Transverse colon (tissue), 4 donors: ENCODE results near the gene ZYG11A. TPM values are rescaled to one million over a fixed set of nuclear protein-coding genes. Genes with fewer than 3 reads are reported as not detected.
A peak's percentile ranks its signal among the peaks of the same experiment; 100 is the strongest.
"Not testable (repeated sequence)": the region's sequence is repeated elsewhere in the genome, so short reads cannot be mapped to it uniquely, and the experiment has no call there.

Experiments
- DNase-seq: peaks from one replicate; pipeline ENCODE4 v3.0.0-alpha.2; 2019
- H3K27ac ChIP-seq, 4 donors: fragments of 200-600 bp; sonication (generic); 2 replicates each; pipeline ENCODE4 v1.5.1; 2016 to 2018; ENCODE audit warnings: inconsistent platforms in 4 of 4
- H3K27me3 ChIP-seq: fragments of 200-600 bp; sonication (generic); 2 replicates; pipeline ENCODE4 v1.5.1; 2017; ENCODE audit warnings: inconsistent platforms
- H3K36me3 ChIP-seq, 4 donors: fragments of 200-600 bp; sonication (generic); 2 replicates each; pipeline ENCODE4 v1.5.1; 2017 to 2019; ENCODE audit warnings: inconsistent platforms in 4 of 4
- H3K4me1 ChIP-seq, 4 donors: fragments of 200-600 bp; sonication (generic); 2 replicates each; pipeline ENCODE4 v1.5.1; 2017 to 2020; ENCODE audit warnings: inconsistent platforms in 4 of 4
- H3K4me3 ChIP-seq, 4 donors: fragments of 200-600 bp; sonication (generic); 1 replicate in 1 of 4; 2 replicates in 3 of 4; pipeline versions ENCODE4 v1.5.1 to v1.6.1; 2017 to 2019; ENCODE audit warnings: inconsistent platforms in 4 of 4
- H3K9me3 ChIP-seq, 2 donors: fragments of 200-600 bp; sonication (generic); 2 replicates each; pipeline ENCODE4 v1.5.1; 2017 to 2019; ENCODE audit warnings: inconsistent platforms in 2 of 2
- CTCF ChIP-seq, 5 experiments: fragments of 200-600 bp in 3 of 5; fragments of 450-650 bp in 2 of 5; sonication (generic) in 3 of 5; IDR thresholded peaks; 1 replicate in 2 of 5; 2 replicates in 3 of 5; pipeline ENCODE4 v1.5.1; 2016 to 2017; ENCODE audit warnings: antibody characterized with exemption in 5 of 5, inconsistent platforms in 3 of 5, mild to moderate bottlenecking in 2 of 5, moderate library complexity in 1 of 5
- EP300 ChIP-seq: sonication (generic); formaldehyde crosslinking; IDR thresholded peaks from one replicate; pipeline ENCODE4 v1.6.1; 2017; ENCODE audit warnings: antibody characterized with exemption, low read depth
- POLR2A ChIP-seq: fragments of 450-650 bp; IDR thresholded peaks from one replicate; pipeline ENCODE4 v1.6.1; 2016; ENCODE audit warnings: antibody characterized with exemption, mild to moderate bottlenecking, moderate library complexity
- POLR2AphosphoS5 ChIP-seq, 3 donors: sonication (generic); formaldehyde crosslinking; IDR thresholded peaks; one replicate each; pipeline ENCODE4 v1.6.1; 2016; ENCODE audit warnings: antibody characterized with exemption in 3 of 3
- WGBS, 2 donors: methylation state at CpG; one replicate each; pipeline ENCODE4 v1.1.5; 2018; ENCODE audit warnings: low coverage in 1 of 2; 5-methylcytosine and 5-hydroxymethylcytosine counted together
- in situ Hi-C, 4 donors: fragments of 200-750 bp; cut with MboI; loops; one replicate each; pipeline versions ENCODE4 v1.15.0 to v1.15.1; 2017; ENCODE audit warnings: low sequenced_read_pairs in 3 of 4, low pct_ligation_motif_present in 1 of 4, low pct_unique_long_range_greater_than_20kb in 1 of 4
- intact Hi-C: fragments of 100-400 bp; cut with DNase I; formaldehyde crosslinking; loops from one replicate; pipeline ENCODE4 v1.15.1; 2023; ENCODE audit warnings: low total_unique reads
- total RNA-seq, 4 donors: library from RNA; depleted of rRNA; stranded (reverse); fragments of >200 nt; gene quantifications; one replicate each; pipeline ENCODE4 v1.1.0, GENCODE V29; 2016

The ZYG11A gene
- under 1 TPM in 1 of 4 donors, not detected in 3; 0.32 TPM for total RNA-seq

GRCh38 chr1:52842643-52843310, at the start of gene ZYG11A:
ZYG11A (plus strand) TSS chr1:52842760; CDS start chr1:52842884, 124 bp downstream.
- Histone ChIP-seq H3K4me1 (peaks cover 6 to 16% (median 12%) of the 10 kb centered on the region in 4 donors), H3K4me3 (peak within 1 kb of the TSS; percentile 10 to 51 (median 22)), H3K36me3 (no peaks in the 10 kb centered on the region), H3K27me3 (peaks cover 57% of the 10 kb centered on the region), H3K9me3 (no peaks in the 10 kb centered on the region), H3K27ac (no peak within 1 kb of the TSS)
- WGBS, 2 donors = 23% methylated on average over 65 of the region's 88 CpGs; no CpG with 5 or more reads in 1 of the 2 donors
- intact Hi-C loops (no loop called here), in situ Hi-C loops (no loop called here)
- no peak for TF ChIP-seq EP300
- TF ChIP-seq POLR2AphosphoS5 (IDR thresholded peaks at IDR 0.05) = no peak
- TF ChIP-seq POLR2A = no peak
- peak in 2 of 5 experiments; percentile 29 to 31 for TF ChIP-seq CTCF (IDR thresholded peaks at IDR 0.05)
- peak; percentile 64 for DNase-seq

GRCh38 chr1:52793717-52794116, 48.8 kb upstream of the ZYG11A start:
- H3K9me3 ChIP-seq, H3K27me3 ChIP-seq, DNase-seq, H3K27ac ChIP-seq, H3K4me1 ChIP-seq, in situ Hi-C loops, H3K4me3 ChIP-seq, intact Hi-C loops: not testable (repeated sequence)
- WGBS, 2 donors = 69 to 82% methylated on average over 6 to 7 of the region's 7 CpGs
- peaks cover 0 to 14% (median 6%) of the 10 kb centered on the region in 4 donors for H3K36me3 ChIP-seq

DNA sequence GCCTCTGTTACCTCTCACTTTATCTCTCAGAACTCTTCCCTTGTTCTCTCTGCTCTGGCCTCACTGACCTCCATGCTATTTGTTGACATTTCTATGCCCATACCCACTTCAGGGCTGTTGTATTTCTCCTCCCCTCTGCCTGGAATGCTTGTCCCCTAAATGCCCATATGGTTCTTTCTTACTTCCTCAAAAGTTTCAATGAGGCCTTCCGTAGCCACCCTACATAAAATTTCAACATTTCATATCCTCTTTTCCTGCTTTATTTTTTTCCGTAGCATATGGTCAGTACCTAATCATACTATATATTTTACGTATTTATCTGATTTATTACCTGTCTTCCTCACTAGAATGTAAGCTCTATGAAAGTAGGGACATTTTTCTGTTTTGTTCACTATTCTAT, 47.1 kb upstream of the ZYG11A start:
- Histone ChIP-seq H3K4me3 (no peak overlapping the region), H3K27me3 (no peaks in the 10 kb centered on the region), H3K4me1 (no peaks in the 10 kb centered on the region), H3K27ac (no peak overlapping the region), H3K9me3 (no peaks in the 10 kb centered on the region), H3K36me3 (peaks cover 0 to 16% (median 3%) of the 10 kb centered on the region in 4 donors)
- intact Hi-C loops (no loop called here), in situ Hi-C loops (no loop called here)
- DNase-seq = no peak
- WGBS, 2 donors = 93 to 94% methylated on average over 3 of the region's 3 CpGs
- TF ChIP-seq CTCF (IDR thresholded peaks at IDR 0.05) (no peak), POLR2A (no peak), POLR2AphosphoS5 (IDR thresholded peaks at IDR 0.05) (no peak), EP300 (no peak)

- no peak for DNase-seq
- no peak for TF ChIP-seq POLR2AphosphoS5 (IDR thresholded peaks at IDR 0.05)
- TF ChIP-seq POLR2A = no peak
- TF ChIP-seq EP300 = no peak
- no peak for TF ChIP-seq CTCF (IDR thresholded peaks at IDR 0.05)
- H3K36me3 ChIP-seq = peaks cover 0 to 22% (median 9%) of the 10 kb centered on the region in 4 donors
- no peak overlapping the region for H3K4me3 ChIP-seq
- H3K27ac ChIP-seq = no peak overlapping the region
- 100% methylated on average over 3 of the region's 3 CpGs; no CpG with 5 or more reads in 1 of the 2 donors for WGBS, 2 donors
- intact Hi-C loops (no loop called here), in situ Hi-C loops (no loop called here)
- H3K4me1 ChIP-seq = no peaks in the 10 kb centered on the region
- H3K27me3 ChIP-seq = no peaks in the 10 kb centered on the region
- H3K9me3 ChIP-seq = no peaks in the 10 kb centered on the region
Observed at GRCh38 chr1:52798331-52798730, 44.2 kb upstream of the ZYG11A start.

- no peak for TF ChIP-seq CTCF (IDR thresholded peaks at IDR 0.05)
- TF ChIP-seq EP300 = no peak
- TF ChIP-seq POLR2A = no peak
- TF ChIP-seq POLR2AphosphoS5 (IDR thresholded peaks at IDR 0.05) = no peak
- Histone ChIP-seq H3K9me3 (no peaks in the 10 kb centered on the region), H3K4me3 (no peak overlapping the region), H3K27ac (no peak overlapping the region), H3K4me1 (no peaks in the 10 kb centered on the region), H3K27me3 (no peaks in the 10 kb centered on the region), H3K36me3 (peaks cover 0 to 32% (median 14%) of the 10 kb centered on the region in 4 donors)
- in situ Hi-C loops (no loop called here), intact Hi-C loops (no loop called here)
- DNase-seq = no peak
Observed at GRCh38 chr1:52801011-52801410, 41.5 kb upstream of the ZYG11A start.

- H3K27me3 ChIP-seq, in situ Hi-C loops, DNase-seq, intact Hi-C loops, H3K4me1 ChIP-seq, H3K9me3 ChIP-seq, H3K4me3 ChIP-seq, H3K27ac ChIP-seq: not testable (repeated sequence)
- 89 to 91% methylated on average over 3 of the region's 3 CpGs for WGBS, 2 donors
- peaks cover 0 to 23% (median 8%) of the 10 kb centered on the region in 4 donors for H3K36me3 ChIP-seq
Observed at GRCh38 chr1:52804083-52804482, 38.5 kb upstream of the ZYG11A start.
